ENCODE measurements around the gene PLEKHS1. TPM values are rescaled to one million over a fixed set of nuclear protein-coding genes. Genes with fewer than 3 reads are reported as not detected.

The PLEKHS1 gene
- total RNA-seq, 3 donors from 2014 or later = 5.3 to 19.3 (median 6.5) TPM

DNA sequence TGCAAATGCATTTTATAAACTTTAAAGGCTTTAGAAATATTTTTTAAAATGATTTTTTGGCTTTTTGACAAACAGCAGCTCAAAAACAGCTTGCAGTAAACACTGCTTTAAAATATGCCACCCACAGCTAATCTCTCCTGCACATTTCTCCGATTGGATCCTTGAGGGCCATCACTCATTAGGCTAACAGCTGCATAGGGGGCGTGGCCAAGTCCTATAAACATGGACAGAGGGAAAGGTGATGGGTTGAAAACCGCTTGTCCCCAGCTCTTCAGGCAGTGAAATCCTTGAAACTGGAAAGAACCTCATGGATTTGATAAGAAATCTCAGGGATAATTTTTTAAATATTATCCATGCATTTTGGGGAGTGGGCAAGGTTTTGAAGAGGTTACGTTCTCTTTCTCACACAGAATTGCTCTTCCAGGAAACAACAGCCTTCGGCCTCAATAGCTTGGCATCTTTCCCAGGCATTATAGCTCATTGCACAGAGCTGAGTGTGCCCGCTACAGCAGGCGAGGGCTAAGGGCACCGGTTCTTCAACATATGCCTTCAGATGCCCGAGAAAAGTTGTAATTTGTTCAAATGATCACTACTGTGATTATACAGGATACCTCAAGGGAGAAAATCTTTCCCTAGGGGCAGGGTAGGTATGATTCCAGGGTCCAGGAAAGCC is 1.7 kb downstream of the PLEKHS1 start:
- H3K4me1 ChIP-seq (ENCODE audit: low read depth) = peaks cover 49% of the 10 kb centered on the region
- H3K4me3 ChIP-seq = no peak overlapping the region
- H3K9me3 ChIP-seq = no peaks in the 10 kb centered on the region
- intact Hi-C loops (cut with DNase I, micrococcal nuclease) = no loop called here
- peak; percentile 56 to 83 (median 68) for DNase-seq
- peak; percentile 64 for ATAC-seq
- TF ChIP-seq, protein P1, sequence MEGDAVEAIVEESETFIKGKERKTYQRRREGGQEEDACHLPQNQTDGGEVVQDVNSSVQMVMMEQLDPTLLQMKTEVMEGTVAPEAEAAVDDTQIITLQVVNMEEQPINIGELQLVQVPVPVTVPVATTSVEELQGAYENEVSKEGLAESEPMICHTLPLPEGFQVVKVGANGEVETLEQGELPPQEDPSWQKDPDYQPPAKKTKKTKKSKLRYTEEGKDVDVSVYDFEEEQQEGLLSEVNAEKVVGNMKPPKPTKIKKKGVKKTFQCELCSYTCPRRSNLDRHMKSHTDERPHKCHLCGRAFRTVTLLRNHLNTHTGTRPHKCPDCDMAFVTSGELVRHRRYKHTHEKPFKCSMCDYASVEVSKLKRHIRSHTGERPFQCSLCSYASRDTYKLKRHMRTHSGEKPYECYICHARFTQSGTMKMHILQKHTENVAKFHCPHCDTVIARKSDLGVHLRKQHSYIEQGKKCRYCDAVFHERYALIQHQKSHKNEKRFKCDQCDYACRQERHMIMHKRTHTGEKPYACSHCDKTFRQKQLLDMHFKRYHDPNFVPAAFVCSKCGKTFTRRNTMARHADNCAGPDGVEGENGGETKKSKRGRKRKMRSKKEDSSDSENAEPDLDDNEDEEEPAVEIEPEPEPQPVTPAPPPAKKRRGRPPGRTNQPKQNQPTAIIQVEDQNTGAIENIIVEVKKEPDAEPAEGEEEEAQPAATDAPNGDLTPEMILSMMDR (IDR thresholded peaks at IDR 0.05) = no peak
- H3K36me3 ChIP-seq (ENCODE audit: low read depth) = no peaks in the 10 kb centered on the region

DNA sequence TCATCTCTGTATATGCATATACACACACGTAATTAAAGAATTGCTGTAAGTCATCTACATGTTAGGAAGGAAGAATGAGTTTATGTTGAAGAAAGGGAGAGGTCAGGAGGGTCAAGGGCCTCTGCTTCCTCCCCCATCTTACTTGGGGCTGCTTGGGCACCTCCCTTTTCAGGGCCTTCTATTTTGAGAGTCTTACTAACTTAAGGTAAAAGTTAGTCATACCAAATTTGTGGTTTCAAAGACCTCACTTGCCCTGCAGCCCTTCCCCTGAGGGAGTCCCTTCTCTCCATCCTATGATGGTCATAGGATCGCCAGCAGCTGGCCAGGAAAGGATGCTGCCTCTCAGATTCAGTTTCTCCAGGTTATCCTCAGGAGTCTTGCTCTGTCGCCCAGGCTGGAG is 2.6 kb downstream of the PLEKHS1 start:
- DNase-seq (no peak), ATAC-seq (no peak)
- intact Hi-C loops (cut with DNase I, micrococcal nuclease) = no loop called here
- Histone ChIP-seq H3K9me3 (no peaks in the 10 kb centered on the region), H3K4me1 (ENCODE audit: low read depth) (peaks cover 49% of the 10 kb centered on the region), H3K36me3 (ENCODE audit: low read depth) (no peaks in the 10 kb centered on the region), H3K4me3 (no peak overlapping the region)
- TF ChIP-seq, protein P1 (IDR thresholded peaks at IDR 0.05) = no peak

DNA sequence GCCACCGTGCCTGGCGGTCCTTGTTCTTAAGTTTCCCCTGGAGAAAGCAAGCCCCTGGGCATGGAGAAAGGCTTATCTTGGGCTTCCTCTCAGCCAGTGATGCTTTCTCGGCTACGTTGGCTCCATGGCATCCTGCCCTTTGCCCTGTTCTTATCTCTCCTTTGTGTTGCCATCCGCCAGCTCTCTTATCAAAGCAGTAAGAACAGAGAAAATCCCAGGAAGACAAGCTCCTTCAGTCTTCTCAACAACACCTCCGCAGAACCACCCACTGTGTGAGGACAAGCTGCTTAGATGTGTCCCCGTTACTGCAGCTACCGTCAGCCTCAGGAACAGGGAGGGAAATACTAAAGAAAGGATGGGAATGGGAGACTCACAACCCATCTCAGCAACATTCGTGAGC is 3.3 kb downstream of the PLEKHS1 start:
- H3K4me3 ChIP-seq = no peak overlapping the region
- peak; percentile 51 for ATAC-seq
- DNase-seq = peak; percentile 56 to 84 (median 68)
- TF ChIP-seq, protein P1 (IDR thresholded peaks at IDR 0.05) = no peak
- no peaks in the 10 kb centered on the region for H3K36me3 ChIP-seq (ENCODE audit: low read depth)
- H3K9me3 ChIP-seq = no peaks in the 10 kb centered on the region
- H3K4me1 ChIP-seq (ENCODE audit: low read depth) = peaks cover 46% of the 10 kb centered on the region
- intact Hi-C loops (cut with DNase I, micrococcal nuclease) = no loop called here

DNA sequence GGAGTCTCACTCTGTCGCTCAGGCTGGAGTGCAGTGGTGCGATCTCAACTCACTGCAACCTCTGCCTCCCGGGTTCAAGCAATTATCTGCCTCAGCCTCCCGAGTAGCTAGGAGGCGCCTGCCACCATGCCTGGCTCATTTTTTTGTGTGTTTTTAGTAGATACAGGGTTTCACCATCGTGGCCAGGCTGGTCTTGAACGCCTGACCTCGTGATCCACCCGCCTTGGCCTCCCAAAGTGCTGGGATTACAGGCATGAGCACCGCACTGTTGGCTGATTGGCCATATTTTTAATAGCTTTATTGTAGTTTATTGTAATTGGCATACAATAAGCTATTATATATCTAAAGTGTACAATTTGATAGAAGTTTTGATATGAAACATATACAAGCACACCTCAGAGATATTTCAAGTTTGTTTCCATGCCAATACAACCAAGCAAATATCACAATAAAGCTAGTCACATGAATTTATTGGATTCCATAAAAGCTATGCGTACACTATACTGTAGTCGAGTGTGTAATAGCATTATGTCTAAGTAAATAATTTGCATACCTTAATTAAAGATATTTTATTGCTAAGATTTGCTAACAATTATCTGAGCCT is 5.6 kb downstream of the PLEKHS1 start:
- no peaks in the 10 kb centered on the region for H3K36me3 ChIP-seq (ENCODE audit: low read depth)
- intact Hi-C loops (cut with DNase I, micrococcal nuclease) = no loop called here
- peak in 2 of 3 donors; percentile 48 to 64 for DNase-seq
- H3K4me3 ChIP-seq = no peak overlapping the region
- H3K4me1 ChIP-seq (ENCODE audit: low read depth) = peaks cover 34% of the 10 kb centered on the region
- TF ChIP-seq, protein P1 (IDR thresholded peaks at IDR 0.05) = no peak
- peak; percentile 69 for ATAC-seq
- H3K9me3 ChIP-seq = no peaks in the 10 kb centered on the region

DNA sequence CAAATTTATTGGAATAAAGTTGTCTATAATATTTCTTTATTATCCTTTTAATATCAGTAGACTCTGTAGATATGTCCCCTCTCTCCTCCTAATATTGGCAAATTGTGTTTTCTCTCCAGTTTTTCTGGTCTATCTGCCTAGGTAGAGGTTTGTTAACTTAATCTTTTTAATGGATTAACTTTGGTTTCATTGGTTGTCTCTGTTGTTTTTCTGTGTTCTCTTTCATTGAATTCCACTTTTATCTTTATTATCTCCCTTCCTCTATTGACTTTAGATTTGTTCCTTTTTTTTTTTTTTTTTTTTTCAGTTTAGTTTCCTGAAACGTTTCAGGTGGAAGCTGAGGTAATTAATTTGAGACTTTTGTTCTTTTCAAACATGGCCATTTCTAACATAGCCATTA is 10.6 kb downstream of the PLEKHS1 start:
- intact Hi-C loops (cut with DNase I, micrococcal nuclease) = no loop called here

More for the DNA sequence above, 10.6 kb downstream of the PLEKHS1 start:
- peaks cover 6% of the 10 kb centered on the region for H3K4me1 ChIP-seq (ENCODE audit: low read depth)
- H3K36me3 ChIP-seq (ENCODE audit: low read depth) = no peaks in the 10 kb centered on the region
- no peaks in the 10 kb centered on the region for H3K9me3 ChIP-seq
- ATAC-seq (no peak), DNase-seq (no peak)
- H3K4me3 ChIP-seq = no peak overlapping the region
- TF ChIP-seq, protein P1 (IDR thresholded peaks at IDR 0.05) = no peak
